ENCODE results near the gene KLRK1. TPM values are rescaled to one million over a fixed set of nuclear protein-coding genes. Genes with fewer than 3 reads are reported as not detected.
"Not testable (repeated sequence)": the region's sequence is repeated elsewhere in the genome, so short reads cannot be mapped to it uniquely, and the experiment has no call there.

KLRK1 gene
- total RNA-seq, 1 donor: under 0.01 TPM

DNA sequence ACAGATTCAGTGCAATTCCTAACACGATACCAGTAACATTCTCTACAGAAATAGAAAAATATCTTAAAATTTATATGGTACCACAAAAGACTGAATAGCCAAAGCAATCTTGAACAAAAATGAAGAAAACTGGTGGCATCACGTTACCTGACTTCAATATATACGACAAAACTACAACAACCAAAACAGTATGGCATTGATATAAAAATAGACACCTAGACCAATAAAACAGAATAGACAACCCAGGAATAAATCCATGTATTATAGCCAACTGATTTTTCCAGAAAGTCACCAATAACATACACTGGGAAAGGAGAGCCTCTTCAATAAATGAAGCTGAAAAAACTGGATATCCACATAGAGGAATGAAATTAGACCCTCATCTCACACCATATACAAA is 5.7 kb downstream of the KLRK1 start:
- TF ChIP-seq, protein P1, sequence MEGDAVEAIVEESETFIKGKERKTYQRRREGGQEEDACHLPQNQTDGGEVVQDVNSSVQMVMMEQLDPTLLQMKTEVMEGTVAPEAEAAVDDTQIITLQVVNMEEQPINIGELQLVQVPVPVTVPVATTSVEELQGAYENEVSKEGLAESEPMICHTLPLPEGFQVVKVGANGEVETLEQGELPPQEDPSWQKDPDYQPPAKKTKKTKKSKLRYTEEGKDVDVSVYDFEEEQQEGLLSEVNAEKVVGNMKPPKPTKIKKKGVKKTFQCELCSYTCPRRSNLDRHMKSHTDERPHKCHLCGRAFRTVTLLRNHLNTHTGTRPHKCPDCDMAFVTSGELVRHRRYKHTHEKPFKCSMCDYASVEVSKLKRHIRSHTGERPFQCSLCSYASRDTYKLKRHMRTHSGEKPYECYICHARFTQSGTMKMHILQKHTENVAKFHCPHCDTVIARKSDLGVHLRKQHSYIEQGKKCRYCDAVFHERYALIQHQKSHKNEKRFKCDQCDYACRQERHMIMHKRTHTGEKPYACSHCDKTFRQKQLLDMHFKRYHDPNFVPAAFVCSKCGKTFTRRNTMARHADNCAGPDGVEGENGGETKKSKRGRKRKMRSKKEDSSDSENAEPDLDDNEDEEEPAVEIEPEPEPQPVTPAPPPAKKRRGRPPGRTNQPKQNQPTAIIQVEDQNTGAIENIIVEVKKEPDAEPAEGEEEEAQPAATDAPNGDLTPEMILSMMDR (IDR thresholded peaks at IDR 0.05; ENCODE audit: extremely low read depth, low read depth, low read length): no peak
- Histone ChIP-seq H3K27me3 (ENCODE audit: insufficient read depth, low read length) (no peaks in the 10 kb centered on the region), H3K79me2 (ENCODE audit: insufficient read depth, low read length) (no peaks in the 10 kb centered on the region), H3K9me3 (ENCODE audit: low read depth, low read length) (no peaks in the 10 kb centered on the region), H3K4me1 (ENCODE audit: insufficient read depth, low read length) (peaks cover 12% of the 10 kb centered on the region), H3K4me2 (ENCODE audit: insufficient read depth, low read length) (no peak overlapping the region), H2AFZ (ENCODE audit: low read length) (no peak overlapping the region), H3K36me3 (ENCODE audit: insufficient read depth, low read length) (no peaks in the 10 kb centered on the region), H3K27ac (ENCODE audit: low read depth, low read length) (no peak overlapping the region), H3K4me3 (ENCODE audit: insufficient read depth, low read length) (no peak overlapping the region), H4K20me1 (ENCODE audit: insufficient read depth, low read length) (no peaks in the 10 kb centered on the region)
- no peak for DNase-seq (ENCODE audit: insufficient read length, low spot score, missing footprints)

DNA sequence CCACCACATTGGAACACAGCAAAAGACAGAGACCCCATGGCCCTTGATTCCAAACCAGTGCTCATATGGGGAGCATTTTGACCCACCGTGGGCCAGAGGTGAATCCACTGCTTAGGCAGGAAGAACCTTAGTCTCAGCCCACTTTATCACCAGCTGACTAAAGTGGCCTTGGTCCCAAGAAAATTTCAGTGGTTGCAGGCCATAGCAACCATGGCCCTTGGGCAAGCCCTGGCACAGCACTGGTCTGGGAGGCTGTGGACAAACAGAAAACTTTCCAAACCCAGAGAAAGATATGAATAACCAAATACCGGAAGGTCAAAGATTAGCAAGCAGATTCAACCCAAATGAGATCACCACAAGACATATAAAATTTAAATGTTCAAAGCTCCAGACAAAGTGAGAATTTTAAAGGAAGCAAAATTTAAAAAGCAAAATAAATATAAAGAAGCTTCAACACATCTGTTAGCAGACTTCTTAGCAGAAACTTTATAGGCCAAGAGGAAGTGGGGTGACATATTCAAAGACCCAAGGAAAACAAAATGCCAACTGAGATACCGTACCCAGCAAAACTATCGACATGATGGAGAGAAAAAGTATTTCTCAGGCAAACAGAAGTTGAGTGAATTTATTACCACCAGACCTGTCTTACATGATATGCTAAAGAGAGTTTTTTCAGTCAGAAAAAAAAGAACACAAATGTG is 7.8 kb downstream of the KLRK1 start:
- H3K4me1 ChIP-seq (ENCODE audit: insufficient read depth, low read length): peaks cover 12% of the 10 kb centered on the region
- no peaks in the 10 kb centered on the region for H3K9me3 ChIP-seq (ENCODE audit: low read depth, low read length)
- no peak overlapping the region for H3K4me3 ChIP-seq (ENCODE audit: insufficient read depth, low read length)
- H3K79me2 ChIP-seq (ENCODE audit: insufficient read depth, low read length): no peaks in the 10 kb centered on the region
- no peak overlapping the region for H3K4me2 ChIP-seq (ENCODE audit: insufficient read depth, low read length)
- peak; percentile 35 for DNase-seq (ENCODE audit: insufficient read length, low spot score, missing footprints)
- peak overlapping the region; percentile 57 for H2AFZ ChIP-seq (ENCODE audit: low read length)
- H3K36me3 ChIP-seq (ENCODE audit: insufficient read depth, low read length): no peaks in the 10 kb centered on the region
- H3K27me3 ChIP-seq (ENCODE audit: insufficient read depth, low read length): no peaks in the 10 kb centered on the region
- H3K27ac ChIP-seq (ENCODE audit: low read depth, low read length): no peak overlapping the region
- H4K20me1 ChIP-seq (ENCODE audit: insufficient read depth, low read length): no peaks in the 10 kb centered on the region
- TF ChIP-seq, protein P1 (IDR thresholded peaks at IDR 0.05; ENCODE audit: extremely low read depth, low read depth, low read length): no peak

DNA sequence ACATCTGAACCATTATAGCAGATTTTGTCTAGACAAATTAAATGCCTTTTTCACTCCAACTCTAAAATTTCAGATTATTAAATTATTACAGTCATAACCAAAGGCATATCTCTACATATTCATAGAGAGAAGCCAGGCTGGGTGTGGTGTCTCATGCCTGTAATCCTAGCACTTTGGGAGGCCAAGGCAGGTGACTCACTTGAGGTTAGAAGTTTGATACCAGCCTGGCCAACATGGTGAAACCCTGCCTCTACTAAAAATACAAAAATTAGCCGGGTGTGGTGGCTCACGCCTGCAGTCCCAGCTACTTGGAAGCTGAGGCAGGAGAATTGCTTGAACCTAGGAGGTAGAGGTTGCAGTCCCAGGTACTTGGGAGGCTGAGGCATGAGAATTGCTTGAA is 11.1 kb downstream of the KLRK1 start:
- not testable (repeated sequence) for H3K79me2 ChIP-seq (ENCODE audit: insufficient read depth, low read length); H3K4me2 ChIP-seq (ENCODE audit: insufficient read depth, low read length); H3K36me3 ChIP-seq (ENCODE audit: insufficient read depth, low read length); H3K4me3 ChIP-seq (ENCODE audit: insufficient read depth, low read length); H2AFZ ChIP-seq (ENCODE audit: low read length); H3K9me3 ChIP-seq (ENCODE audit: low read depth, low read length); H3K27me3 ChIP-seq (ENCODE audit: insufficient read depth, low read length); H4K20me1 ChIP-seq (ENCODE audit: insufficient read depth, low read length); DNase-seq (ENCODE audit: insufficient read length, low spot score, missing footprints); H3K27ac ChIP-seq (ENCODE audit: low read depth, low read length)
- H3K4me1 ChIP-seq (ENCODE audit: insufficient read depth, low read length): peaks cover 12% of the 10 kb centered on the region

- no peak overlapping the region for H3K27ac ChIP-seq (ENCODE audit: low read depth, low read length)
- no peaks in the 10 kb centered on the region for H3K9me3 ChIP-seq (ENCODE audit: low read depth, low read length)
- H3K36me3 ChIP-seq (ENCODE audit: insufficient read depth, low read length): no peaks in the 10 kb centered on the region
- H3K4me2 ChIP-seq (ENCODE audit: insufficient read depth, low read length): no peak overlapping the region
- no peaks in the 10 kb centered on the region for H4K20me1 ChIP-seq (ENCODE audit: insufficient read depth, low read length)
- H3K27me3 ChIP-seq (ENCODE audit: insufficient read depth, low read length): no peaks in the 10 kb centered on the region
- no peak overlapping the region for H3K4me3 ChIP-seq (ENCODE audit: insufficient read depth, low read length)
- no peak for DNase-seq (ENCODE audit: insufficient read length, low spot score, missing footprints)
- H2AFZ ChIP-seq (ENCODE audit: low read length): no peak overlapping the region
- TF ChIP-seq, protein P1 (IDR thresholded peaks at IDR 0.05; ENCODE audit: extremely low read depth, low read depth, low read length): no peak
- H3K4me1 ChIP-seq (ENCODE audit: insufficient read depth, low read length): peaks cover 8% of the 10 kb centered on the region
- H3K79me2 ChIP-seq (ENCODE audit: insufficient read depth, low read length): no peaks in the 10 kb centered on the region
Observed at GRCh38 chr12:10374624-10375018, 15.2 kb downstream of the KLRK1 start.
